ENCODE measurements around the gene TMPRSS3. TPM values are rescaled to one million over a fixed set of nuclear protein-coding genes. Genes with fewer than 3 reads are reported as not detected.

The TMPRSS3 gene
- total and polyA plus RNA-seq, 2 donors = 0.42 to 1.1 TPM

- Histone ChIP-seq H3K4me3 (ENCODE audit: low read length in 2 of 2) (no peak overlapping the region), H3K27me3 (ENCODE audit: control insufficient read depth in 2 of 2, insufficient read depth in 1 of 2, low read length in 1 of 2) (peaks cover 0 to 3% of the 10 kb centered on the region in 2 donors), H3K4me1 (ENCODE audit: control insufficient read depth in 2 of 2, insufficient read depth in 2 of 2, low read length in 2 of 2) (peaks cover 4 to 51% of the 10 kb centered on the region in 2 donors), H3K27ac (ENCODE audit: low read depth in 1 of 2, low read length in 1 of 2) (no peak overlapping the region), H3K36me3 (ENCODE audit: control insufficient read depth in 2 of 2, insufficient read depth in 2 of 2, low read length in 1 of 2) (no peaks in the 10 kb centered on the region), H3K9me3 (ENCODE audit: control insufficient read depth in 2 of 2, insufficient read depth in 1 of 2, low read length in 1 of 2) (peaks cover 0 to 4% of the 10 kb centered on the region in 2 donors)
- WGBS = 91% methylated on average over 32 of the region's 32 CpGs
- DNase-seq (ENCODE audit: low read depth in 6 of 9, low spot score in 9 of 9) = no peak
These were observed 19.4 kb downstream of the TMPRSS3 start for GRCh38 chr21:42376338-42376982.

GRCh38 chr21:42375966-42376337 is 19.9 kb downstream of the TMPRSS3 start:
- no peaks in the 10 kb centered on the region for H3K36me3 ChIP-seq (ENCODE audit: control insufficient read depth in 2 of 2, insufficient read depth in 2 of 2, low read length in 1 of 2)
- H3K9me3 ChIP-seq (ENCODE audit: control insufficient read depth in 2 of 2, insufficient read depth in 1 of 2, low read length in 1 of 2) = no peaks in the 10 kb centered on the region
- no peak overlapping the region for H3K27ac ChIP-seq (ENCODE audit: low read depth in 1 of 2, low read length in 1 of 2)
- peaks cover 0 to 3% of the 10 kb centered on the region in 2 donors for H3K27me3 ChIP-seq (ENCODE audit: control insufficient read depth in 2 of 2, insufficient read depth in 1 of 2, low read length in 1 of 2)
- WGBS = 95% methylated on average over 3 of the region's 3 CpGs
- DNase-seq (ENCODE audit: low read depth in 6 of 9, low spot score in 9 of 9) = no peak
- peaks cover 4 to 54% of the 10 kb centered on the region in 2 donors for H3K4me1 ChIP-seq (ENCODE audit: control insufficient read depth in 2 of 2, insufficient read depth in 2 of 2, low read length in 2 of 2)
- no peak overlapping the region for H3K4me3 ChIP-seq (ENCODE audit: low read length in 2 of 2)

GRCh38 chr21:42375506-42375905 is 20.3 kb downstream of the TMPRSS3 start:
- Histone ChIP-seq H3K9me3 (ENCODE audit: control insufficient read depth in 2 of 2, insufficient read depth in 1 of 2, low read length in 1 of 2) (no peaks in the 10 kb centered on the region), H3K4me1 (ENCODE audit: control insufficient read depth in 2 of 2, insufficient read depth in 2 of 2, low read length in 2 of 2) (peaks cover 4 to 54% of the 10 kb centered on the region in 2 donors), H3K36me3 (ENCODE audit: control insufficient read depth in 2 of 2, insufficient read depth in 2 of 2, low read length in 1 of 2) (no peaks in the 10 kb centered on the region), H3K4me3 (ENCODE audit: low read length in 2 of 2) (no peak overlapping the region), H3K27ac (ENCODE audit: low read depth in 1 of 2, low read length in 1 of 2) (peak overlapping the region in 1 of 2 donors; percentile 47), H3K27me3 (ENCODE audit: control insufficient read depth in 2 of 2, insufficient read depth in 1 of 2, low read length in 1 of 2) (peaks cover 0 to 3% of the 10 kb centered on the region in 2 donors)
- no peak for DNase-seq (ENCODE audit: low read depth in 6 of 9, low spot score in 9 of 9)
- WGBS = 92% methylated on average over 11 of the region's 11 CpGs

GRCh38 chr21:42374864-42375499 is 20.9 kb downstream of the TMPRSS3 start:
- WGBS = 40% methylated on average over 23 of the region's 23 CpGs
- peak overlapping the region in 1 of 2 donors; percentile 51 for H3K27ac ChIP-seq (ENCODE audit: low read depth in 1 of 2, low read length in 1 of 2)
- H3K4me3 ChIP-seq (ENCODE audit: low read length in 2 of 2) = no peak overlapping the region
- H3K36me3 ChIP-seq (ENCODE audit: control insufficient read depth in 2 of 2, insufficient read depth in 2 of 2, low read length in 1 of 2) = no peaks in the 10 kb centered on the region
- H3K9me3 ChIP-seq (ENCODE audit: control insufficient read depth in 2 of 2, insufficient read depth in 1 of 2, low read length in 1 of 2) = no peaks in the 10 kb centered on the region
- peaks cover 4 to 54% of the 10 kb centered on the region in 2 donors for H3K4me1 ChIP-seq (ENCODE audit: control insufficient read depth in 2 of 2, insufficient read depth in 2 of 2, low read length in 2 of 2)
- H3K27me3 ChIP-seq (ENCODE audit: control insufficient read depth in 2 of 2, insufficient read depth in 1 of 2, low read length in 1 of 2) = peaks cover 0 to 3% of the 10 kb centered on the region in 2 donors
- peak in 7 of 9 donors; percentile 30 to 78 (median 61) for DNase-seq (ENCODE audit: low read depth in 6 of 9, low spot score in 9 of 9)

- Histone ChIP-seq H3K27me3 (ENCODE audit: control insufficient read depth in 2 of 2, insufficient read depth in 1 of 2, low read length in 1 of 2) (peaks cover 0 to 3% of the 10 kb centered on the region in 2 donors), H3K36me3 (ENCODE audit: control insufficient read depth in 2 of 2, insufficient read depth in 2 of 2, low read length in 1 of 2) (no peaks in the 10 kb centered on the region), H3K4me1 (ENCODE audit: control insufficient read depth in 2 of 2, insufficient read depth in 2 of 2, low read length in 2 of 2) (peaks cover 4 to 54% of the 10 kb centered on the region in 2 donors), H3K9me3 (ENCODE audit: control insufficient read depth in 2 of 2, insufficient read depth in 1 of 2, low read length in 1 of 2) (no peaks in the 10 kb centered on the region), H3K4me3 (ENCODE audit: low read length in 2 of 2) (no peak overlapping the region), H3K27ac (ENCODE audit: low read depth in 1 of 2, low read length in 1 of 2) (peak overlapping the region in 1 of 2 donors; percentile 51)
- 93% methylated on average over 7 of the region's 7 CpGs for WGBS
- no peak for DNase-seq (ENCODE audit: low read depth in 6 of 9, low spot score in 9 of 9)
These were observed 21.4 kb downstream of the TMPRSS3 start for GRCh38 chr21:42374457-42374856.

GRCh38 chr21:42373908-42374455 is 21.9 kb downstream of the TMPRSS3 start:
- no peak for DNase-seq (ENCODE audit: low read depth in 6 of 9, low spot score in 9 of 9)
- H3K9me3 ChIP-seq (ENCODE audit: control insufficient read depth in 2 of 2, insufficient read depth in 1 of 2, low read length in 1 of 2) = no peaks in the 10 kb centered on the region
- no peak overlapping the region for H3K4me3 ChIP-seq (ENCODE audit: low read length in 2 of 2)
- H3K4me1 ChIP-seq (ENCODE audit: control insufficient read depth in 2 of 2, insufficient read depth in 2 of 2, low read length in 2 of 2) = peaks cover 4 to 54% of the 10 kb centered on the region in 2 donors
- WGBS = 92% methylated on average over 16 of the region's 16 CpGs
- peak overlapping the region in 1 of 2 donors; percentile 60 for H3K27ac ChIP-seq (ENCODE audit: low read depth in 1 of 2, low read length in 1 of 2)
- H3K36me3 ChIP-seq (ENCODE audit: control insufficient read depth in 2 of 2, insufficient read depth in 2 of 2, low read length in 1 of 2) = no peaks in the 10 kb centered on the region
- H3K27me3 ChIP-seq (ENCODE audit: control insufficient read depth in 2 of 2, insufficient read depth in 1 of 2, low read length in 1 of 2) = peaks cover 0 to 3% of the 10 kb centered on the region in 2 donors

- peak in 8 of 9 donors; percentile 24 to 82 (median 48) for DNase-seq (ENCODE audit: low read depth in 6 of 9, low spot score in 9 of 9)
- no peaks in the 10 kb centered on the region for H3K9me3 ChIP-seq (ENCODE audit: control insufficient read depth in 2 of 2, insufficient read depth in 1 of 2, low read length in 1 of 2)
- H3K27me3 ChIP-seq (ENCODE audit: control insufficient read depth in 2 of 2, insufficient read depth in 1 of 2, low read length in 1 of 2) = peaks cover 0 to 3% of the 10 kb centered on the region in 2 donors
- H3K27ac ChIP-seq (ENCODE audit: low read depth in 1 of 2, low read length in 1 of 2) = peak overlapping the region in 1 of 2 donors; percentile 60
- 78% methylated on average over 25 of the region's 25 CpGs for WGBS
- H3K4me1 ChIP-seq (ENCODE audit: control insufficient read depth in 2 of 2, insufficient read depth in 2 of 2, low read length in 2 of 2) = peaks cover 4 to 54% of the 10 kb centered on the region in 2 donors
- H3K36me3 ChIP-seq (ENCODE audit: control insufficient read depth in 2 of 2, insufficient read depth in 2 of 2, low read length in 1 of 2) = no peaks in the 10 kb centered on the region
- no peak overlapping the region for H3K4me3 ChIP-seq (ENCODE audit: low read length in 2 of 2)
These were observed 22.5 kb downstream of the TMPRSS3 start for GRCh38 chr21:42373196-42373907.

- Histone ChIP-seq H3K36me3 (ENCODE audit: control insufficient read depth in 2 of 2, insufficient read depth in 2 of 2, low read length in 1 of 2) (no peaks in the 10 kb centered on the region), H3K4me3 (ENCODE audit: low read length in 2 of 2) (no peak overlapping the region), H3K9me3 (ENCODE audit: control insufficient read depth in 2 of 2, insufficient read depth in 1 of 2, low read length in 1 of 2) (no peaks in the 10 kb centered on the region), H3K27ac (ENCODE audit: low read depth in 1 of 2, low read length in 1 of 2) (no peak overlapping the region), H3K4me1 (ENCODE audit: control insufficient read depth in 2 of 2, insufficient read depth in 2 of 2, low read length in 2 of 2) (peaks cover 4 to 45% of the 10 kb centered on the region in 2 donors), H3K27me3 (ENCODE audit: control insufficient read depth in 2 of 2, insufficient read depth in 1 of 2, low read length in 1 of 2) (no peaks in the 10 kb centered on the region)
- 90% methylated on average over 18 of the region's 18 CpGs for WGBS
- no peak for DNase-seq (ENCODE audit: low read depth in 6 of 9, low spot score in 9 of 9)
These were observed 24.8 kb downstream of the TMPRSS3 start for GRCh38 chr21:42370894-42371654.
